ENCODE data around the gene CMPK2.

CMPK2 gene

GRCh38 chr2:6838673-6839319, 26.9 kb downstream of the CMPK2 start:
- Histone ChIP-seq H3K4me3 (ENCODE audit: low read depth, low read length) (no peak overlapping the region), H3K36me3 (ENCODE audit: control insufficient read depth, insufficient read depth, low read length) (no peaks in the 10 kb centered on the region), H3K27me3 (ENCODE audit: control insufficient read depth, insufficient read depth, low read length) (no peaks in the 10 kb centered on the region), H3K9ac (ENCODE audit: low read depth, low read length) (no peak overlapping the region), H3K9me3 (ENCODE audit: control insufficient read depth, insufficient read depth, low read length) (peaks cover 18% of the 10 kb centered on the region), H3K4me1 (ENCODE audit: control insufficient read depth, insufficient read depth, low read length) (no peaks in the 10 kb centered on the region), H3K27ac (ENCODE audit: low read depth, low read length) (no peak overlapping the region)

- Histone ChIP-seq H3K4me3 (ENCODE audit: low read depth, low read length) (no peak overlapping the region), H3K4me1 (ENCODE audit: control insufficient read depth, insufficient read depth, low read length) (no peaks in the 10 kb centered on the region), H3K36me3 (ENCODE audit: control insufficient read depth, insufficient read depth, low read length) (no peaks in the 10 kb centered on the region), H3K27me3 (ENCODE audit: control insufficient read depth, insufficient read depth, low read length) (no peaks in the 10 kb centered on the region), H3K9ac (ENCODE audit: low read depth, low read length) (no peak overlapping the region), H3K9me3 (ENCODE audit: control insufficient read depth, insufficient read depth, low read length) (peaks cover 11% of the 10 kb centered on the region), H3K27ac (ENCODE audit: low read depth, low read length) (no peak overlapping the region)
These were observed 30.2 kb downstream of the CMPK2 start for GRCh38 chr2:6835467-6835866.

GRCh38 chr2:6834163-6834562, 31.5 kb downstream of the CMPK2 start:
- Histone ChIP-seq H3K9me3 (ENCODE audit: control insufficient read depth, insufficient read depth, low read length) (peaks cover 11% of the 10 kb centered on the region), H3K4me3 (ENCODE audit: low read depth, low read length) (no peak overlapping the region), H3K4me1 (ENCODE audit: control insufficient read depth, insufficient read depth, low read length) (no peaks in the 10 kb centered on the region), H3K36me3 (ENCODE audit: control insufficient read depth, insufficient read depth, low read length) (no peaks in the 10 kb centered on the region), H3K27me3 (ENCODE audit: control insufficient read depth, insufficient read depth, low read length) (no peaks in the 10 kb centered on the region), H3K9ac (ENCODE audit: low read depth, low read length) (no peak overlapping the region), H3K27ac (ENCODE audit: low read depth, low read length) (no peak overlapping the region)

- Histone ChIP-seq H3K27me3 (ENCODE audit: control insufficient read depth, insufficient read depth, low read length) (no peaks in the 10 kb centered on the region), H3K4me3 (ENCODE audit: low read depth, low read length) (no peak overlapping the region), H3K27ac (ENCODE audit: low read depth, low read length) (no peak overlapping the region), H3K9me3 (ENCODE audit: control insufficient read depth, insufficient read depth, low read length) (peaks cover 11% of the 10 kb centered on the region), H3K9ac (ENCODE audit: low read depth, low read length) (no peak overlapping the region), H3K36me3 (ENCODE audit: control insufficient read depth, insufficient read depth, low read length) (no peaks in the 10 kb centered on the region), H3K4me1 (ENCODE audit: control insufficient read depth, insufficient read depth, low read length) (no peaks in the 10 kb centered on the region)
These were observed 32.5 kb downstream of the CMPK2 start for GRCh38 chr2:6833300-6833604.

- H3K27ac ChIP-seq (ENCODE audit: low read depth, low read length), result no peak overlapping the region
These were observed 33.0 kb downstream of the CMPK2 start for GRCh38 chr2:6832596-6833299.

GRCh38 chr2:6831229-6831628, 34.5 kb downstream of the CMPK2 start:
- Histone ChIP-seq H3K9me3 (ENCODE audit: control insufficient read depth, insufficient read depth, low read length) (peaks cover 11% of the 10 kb centered on the region), H3K4me1 (ENCODE audit: control insufficient read depth, insufficient read depth, low read length) (peaks cover 7% of the 10 kb centered on the region; the same call in 1 of the 2 replicates), H3K4me3 (ENCODE audit: low read depth, low read length) (no peak overlapping the region), H3K9ac (ENCODE audit: low read depth, low read length) (no peak overlapping the region), H3K27ac (ENCODE audit: low read depth, low read length) (no peak overlapping the region), H3K27me3 (ENCODE audit: control insufficient read depth, insufficient read depth, low read length) (no peaks in the 10 kb centered on the region), H3K36me3 (ENCODE audit: control insufficient read depth, insufficient read depth, low read length) (no peaks in the 10 kb centered on the region)

More at GRCh38 chr2:6832596-6833299, 33.0 kb downstream of the CMPK2 start:
- Histone ChIP-seq H3K27me3 (ENCODE audit: control insufficient read depth, insufficient read depth, low read length) (no peaks in the 10 kb centered on the region), H3K9ac (ENCODE audit: low read depth, low read length) (no peak overlapping the region), H3K36me3 (ENCODE audit: control insufficient read depth, insufficient read depth, low read length) (no peaks in the 10 kb centered on the region), H3K4me3 (ENCODE audit: low read depth, low read length) (no peak overlapping the region), H3K4me1 (ENCODE audit: control insufficient read depth, insufficient read depth, low read length) (peaks cover 4% of the 10 kb centered on the region; the same call in 1 of the 2 replicates), H3K9me3 (ENCODE audit: control insufficient read depth, insufficient read depth, low read length) (peaks cover 11% of the 10 kb centered on the region)

- no peaks in the 10 kb centered on the region for H3K36me3 ChIP-seq (ENCODE audit: control insufficient read depth, insufficient read depth, low read length)
- H3K9me3 ChIP-seq (ENCODE audit: control insufficient read depth, insufficient read depth, low read length), result peaks cover 11% of the 10 kb centered on the region
- no peak overlapping the region for H3K27ac ChIP-seq (ENCODE audit: low read depth, low read length)
- no peak overlapping the region for H3K4me3 ChIP-seq (ENCODE audit: low read depth, low read length)
- no peaks in the 10 kb centered on the region for H3K27me3 ChIP-seq (ENCODE audit: control insufficient read depth, insufficient read depth, low read length)
- peaks cover 12% of the 10 kb centered on the region for H3K4me1 ChIP-seq (ENCODE audit: control insufficient read depth, insufficient read depth, low read length)
- no peak overlapping the region for H3K9ac ChIP-seq (ENCODE audit: low read depth, low read length)
These were observed 37.5 kb downstream of the CMPK2 start for GRCh38 chr2:6828299-6828584.

- Histone ChIP-seq H3K9ac (ENCODE audit: low read depth, low read length) (no peak overlapping the region), H3K9me3 (ENCODE audit: control insufficient read depth, insufficient read depth, low read length) (peaks cover 11% of the 10 kb centered on the region), H3K36me3 (ENCODE audit: control insufficient read depth, insufficient read depth, low read length) (no peaks in the 10 kb centered on the region), H3K27ac (ENCODE audit: low read depth, low read length) (no peak overlapping the region), H3K27me3 (ENCODE audit: control insufficient read depth, insufficient read depth, low read length) (no peaks in the 10 kb centered on the region), H3K4me3 (ENCODE audit: low read depth, low read length) (no peak overlapping the region), H3K4me1 (ENCODE audit: control insufficient read depth, insufficient read depth, low read length) (peaks cover 15% of the 10 kb centered on the region)
These were observed 38.0 kb downstream of the CMPK2 start for GRCh38 chr2:6827566-6828298.

- no peak overlapping the region for H3K4me3 ChIP-seq (ENCODE audit: low read depth, low read length)
- H3K9me3 ChIP-seq (ENCODE audit: control insufficient read depth, insufficient read depth, low read length), result peaks cover 5% of the 10 kb centered on the region; the same call in 1 of the 2 replicates
- H3K36me3 ChIP-seq (ENCODE audit: control insufficient read depth, insufficient read depth, low read length), result no peaks in the 10 kb centered on the region
- peaks cover 15% of the 10 kb centered on the region for H3K4me1 ChIP-seq (ENCODE audit: control insufficient read depth, insufficient read depth, low read length)
- H3K27ac ChIP-seq (ENCODE audit: low read depth, low read length), result no peak overlapping the region
- H3K27me3 ChIP-seq (ENCODE audit: control insufficient read depth, insufficient read depth, low read length), result no peaks in the 10 kb centered on the region
- H3K9ac ChIP-seq (ENCODE audit: low read depth, low read length), result no peak overlapping the region
These were observed 39.4 kb downstream of the CMPK2 start for GRCh38 chr2:6826081-6826913.

- no peaks in the 10 kb centered on the region for H3K27me3 ChIP-seq (ENCODE audit: control insufficient read depth, insufficient read depth, low read length)
- H3K9ac ChIP-seq (ENCODE audit: low read depth, low read length), result no peak overlapping the region
- no peak overlapping the region for H3K27ac ChIP-seq (ENCODE audit: low read depth, low read length)
- no peaks in the 10 kb centered on the region for H3K36me3 ChIP-seq (ENCODE audit: control insufficient read depth, insufficient read depth, low read length)
- peaks cover 15% of the 10 kb centered on the region for H3K4me1 ChIP-seq (ENCODE audit: control insufficient read depth, insufficient read depth, low read length)
- no peak overlapping the region for H3K4me3 ChIP-seq (ENCODE audit: low read depth, low read length)
- no peaks in the 10 kb centered on the region for H3K9me3 ChIP-seq (ENCODE audit: control insufficient read depth, insufficient read depth, low read length)
These were observed 40.7 kb downstream of the CMPK2 start for GRCh38 chr2:6824962-6825361.

Measured in HUES48 (cell line).